Kasumi-1 (cell line): ENCODE results near the gene GSX2.
A peak's percentile ranks its signal among the peaks of the same experiment; 100 is the strongest.
"Not testable (repeated sequence)": the region's sequence is repeated elsewhere in the genome, so short reads cannot be mapped to it uniquely, and the experiment has no call there.

Experiments
- DNase-seq, 2 experiments: peaks; one replicate each; lab custom pipeline; 2025; lab: John Stamatoyannopoulos, UW

Gene GSX2

GRCh38 chr4:54103190-54103574 lies 3.2 kb downstream of the GSX2 start:
- no peak for DNase-seq

GRCh38 chr4:54104907-54105306 lies 4.9 kb downstream of the GSX2 start:
- DNase-seq = peak; percentile 56 to 64

GRCh38 chr4:54107951-54108748 lies 8.2 kb downstream of the GSX2 start:
- no peak for DNase-seq

GRCh38 chr4:54109241-54110018 lies 9.5 kb downstream of the GSX2 start:
- no peak for DNase-seq

GRCh38 chr4:54110019-54110416 lies 10.1 kb downstream of the GSX2 start:
- DNase-seq = no peak

- not testable (repeated sequence) for DNase-seq
Observed at GRCh38 chr4:54113206-54113605, 13.2 kb downstream of the GSX2 start.

- DNase-seq = not testable (repeated sequence)
Observed at GRCh38 chr4:54116246-54116645, 16.3 kb downstream of the GSX2 start.

GRCh38 chr4:54118850-54119589 lies 19.1 kb downstream of the GSX2 start:
- no peak for DNase-seq

- DNase-seq = no peak
Observed at GRCh38 chr4:54120518-54120917, 20.6 kb downstream of the GSX2 start.

GRCh38 chr4:54127660-54128059 lies 27.7 kb downstream of the GSX2 start:
- no peak for DNase-seq

GRCh38 chr4:54128694-54129093 lies 28.7 kb downstream of the GSX2 start:
- not testable (repeated sequence) for DNase-seq

- no peak for DNase-seq
Observed at GRCh38 chr4:54139332-54139731, 39.4 kb downstream of the GSX2 start.

- DNase-seq = no peak
Observed at GRCh38 chr4:54140287-54140686, 40.3 kb downstream of the GSX2 start.

- DNase-seq = no peak
Observed at GRCh38 chr4:54144199-54144598, 44.2 kb downstream of the GSX2 start.

GRCh38 chr4:54144661-54145171 lies 44.8 kb downstream of the GSX2 start:
- peak; percentile 88 to 91 for DNase-seq

GRCh38 chr4:54146139-54146538 lies 46.2 kb downstream of the GSX2 start:
- no peak for DNase-seq

GRCh38 chr4:54149323-54149722 lies 49.4 kb downstream of the GSX2 start:
- no peak for DNase-seq
